HepG2 (cell line): Measurements from ENCODE around the gene ZNF330. TPM values are rescaled to one million over a fixed set of nuclear protein-coding genes. Genes with fewer than 3 reads are reported as not detected.

ENCODE experiments used
- ATAC-seq: fragments of 200-7000 bp; cut with Tn5 transposase; 3 replicates; pipeline ENCODE4 v1.9.1; 2020; ENCODE audit warnings: mild to moderate bottlenecking, moderate library complexity
- BruUV-seq: library from RNA; stranded (reverse); fragments of 400-500 nt; replicated peaks from 2 replicates; lab custom pipeline; 2021; lab: Mats Ljungman, UMichigan
- CTCF ChIA-PET: fragments of 300-600 bp; formaldehyde crosslinking; extraction: SDS; loops from one replicate; lab custom pipeline; 2021; ENCODE audit warnings: low total read pairs, inconsistent platforms, low intra/inter-chr PET ratio; lab: Yijun Ruan, JAX
- POLR2A ChIA-PET: fragments of 350-600 bp; sonication (Branson Sonifier 250); formaldehyde crosslinking; loops from one replicate; lab custom pipeline; 2020; ENCODE audit warnings: antibody characterized with exemption, inconsistent platforms; lab: Yijun Ruan, JAX
- DNase-seq: peaks from one replicate; pipeline ENCODE4 v3.0.0-alpha.2; 2015; ENCODE audit warnings: low spot score
- FAIRE-seq: peaks from 3 replicates; lab custom pipeline; 2011; peaks lifted over from hg19 to GRCh38; lab: Jason Lieb, UNC
- H2AFZ ChIP-seq: one replicate; pipeline ENCODE4 v1.6.1; 2011; ENCODE audit warnings: low read length, inconsistent platforms
- H3K27ac ChIP-seq: fragments of 300-600 bp; 3 replicates; pipeline ENCODE4 v1.8.0; 2011; ENCODE audit warnings: mixed run types, mild to moderate bottlenecking, mixed read lengths, low read length, inconsistent platforms; ENCODE audit not compliant: insufficient read depth; ENCODE audit errors: extremely low read length
- H3K27me3 ChIP-seq, 2 experiments: fragments of 200-600 bp in 1 of 2; 2 replicates in 1 of 2; 3 replicates in 1 of 2; pipeline versions ENCODE4 v1.6.0 to v1.8.0; 2011; ENCODE audit warnings: low read length in 2 of 2, mild to moderate bottlenecking in 2 of 2, moderate library complexity in 2 of 2, inconsistent platforms in 1 of 2; ENCODE audit not compliant: insufficient read depth in 2 of 2, control insufficient read depth in 1 of 2
- H3K36me3 ChIP-seq, 2 experiments: fragments of 200-600 bp in 1 of 2; replicated peaks in 1 of 2; 2 replicates in 1 of 2; 3 replicates in 1 of 2; pipeline versions ENCODE4 v1.5.1 to v1.8.0; 2011; ENCODE audit warnings: low read length in 2 of 2, inconsistent platforms in 1 of 2; ENCODE audit not compliant: insufficient read depth in 2 of 2, control insufficient read depth in 1 of 2
- H3K4me1 ChIP-seq: 2 replicates; pipeline ENCODE4 v1.5.1; 2012; ENCODE audit warnings: low read length, inconsistent platforms; ENCODE audit not compliant: insufficient read depth
- H3K4me2 ChIP-seq: 2 replicates; pipeline ENCODE4 v1.6.0; 2011; ENCODE audit warnings: low read depth, low read length, inconsistent platforms
- H3K4me3 ChIP-seq, 3 experiments: fragments of 200-600 bp in 1 of 3; sonication (generic), shearing (Covaris generic) in 1 of 3; replicated peaks in 1 of 3; 2 replicates each; pipeline ENCODE4 v1.5.1; 2011 to 2016; ENCODE audit warnings: low read length in 3 of 3, inconsistent platforms in 2 of 3, low read depth in 2 of 3, mild to moderate bottlenecking in 2 of 3, control low read depth in 1 of 3, mixed read lengths in 1 of 3; ENCODE audit not compliant: insufficient read depth in 1 of 3
- H3K79me2 ChIP-seq: one replicate; pipeline ENCODE4 v1.6.1; 2011; ENCODE audit warnings: low read length, inconsistent platforms; ENCODE audit not compliant: insufficient read depth
- H3K9ac ChIP-seq: 2 replicates; pipeline ENCODE4 v1.6.0; 2011; ENCODE audit warnings: mild to moderate bottlenecking, low read depth, low read length, inconsistent platforms; ENCODE audit not compliant: insufficient read depth
- H3K9me3 ChIP-seq: 2 replicates; pipeline ENCODE4 v1.5.1; 2012; ENCODE audit warnings: mild to moderate bottlenecking, low read length
- H4K20me1 ChIP-seq: 2 replicates; pipeline ENCODE4 v1.6.0; 2011; ENCODE audit warnings: inconsistent platforms, mild to moderate bottlenecking, low read length, moderate library complexity; ENCODE audit not compliant: insufficient read depth
- AGO2 ChIP-seq: fragments of 200-400 bp; formaldehyde crosslinking; optimal IDR thresholded peaks from 2 replicates; pipeline ENCODE3; 2017; ENCODE audit warnings: mild to moderate bottlenecking, low read depth, low read length, moderate library complexity
- ASH2L ChIP-seq: fragments of 300-600, 200-600 bp; sonication (generic); IDR thresholded peaks from 2 replicates; pipeline ENCODE4 v1.7.0; 2017; ENCODE audit warnings: low read depth, mild to moderate bottlenecking, moderate library complexity, mixed read lengths, low read length; ENCODE audit not compliant: insufficient read length
- MAFF ChIP-seq: IDR thresholded peaks from 2 replicates; pipeline ENCODE4 v1.6.1; 2011; ENCODE audit warnings: low read depth, low read length, improper control_type of control experiment
- MAFK ChIP-seq, 2 experiments: IDR thresholded peaks in 1 of 2; conservative IDR thresholded peaks in 1 of 2; 2 replicates each; pipeline ENCODE4 v1.6.1; 2011; ENCODE audit warnings: improper control_type of control experiment in 2 of 2, low read length in 2 of 2
- NFE2L1 ChIP-seq: sonication (generic); formaldehyde crosslinking; IDR thresholded peaks from 2 replicates; pipeline ENCODE4 v1.4.0; 2020; ENCODE audit warnings: missing genetic modification reagents, mild to moderate bottlenecking, borderline replicate concordance
- TAF15 ChIP-seq: fragments of 200-400 bp; formaldehyde crosslinking; IDR thresholded peaks from one replicate; pipeline ENCODE4 v1.6.1; 2018; ENCODE audit warnings: mild to moderate bottlenecking, low read depth, low read length; ENCODE audit not compliant: poor library complexity, severe bottlenecking
- WGBS: methylation state at CpG from one replicate; pipeline ENCODE4 v1.1.6; 2017; ENCODE audit warnings: low lambda C conversion rate; 5-methylcytosine and 5-hydroxymethylcytosine counted together
- in situ Hi-C: cut with HindIII; loops from 2 replicates; pipeline ENCODE4 v1.10.0; 2017; ENCODE audit warnings: low pct_unique_long_range_greater_than_20kb; ENCODE audit not compliant: extremely low pct_ligation_motif_present
- intact Hi-C: fragments of 100-400 bp; cut with micrococcal nuclease; formaldehyde crosslinking; loops from one replicate; pipeline ENCODE4 v1.10.0; 2022; ENCODE audit not compliant: unreplicated experiment
- polyA plus RNA-seq, 8 experiments: library from polyadenylated mRNA; depleted of rRNA in 3 of 8; stranded (reverse) in 7 of 8; unstranded in 1 of 8; fragments of >200 nt; fragmentation: Illumina TruSeq in 4 of 8; extraction: Trizol in 4 of 8; gene quantifications; 2 replicates each; pipeline versions ENCODE4 v1.2.1 to v1.2.3, GENCODE V29; 2011 to 2016; ENCODE audit warnings: low read depth in 4 of 8, missing spikeins in 1 of 8, mixed read lengths in 1 of 8; ENCODE audit not compliant: insufficient read depth in 1 of 8
- total RNA-seq, 5 experiments: library from RNA; depleted of rRNA; stranded (reverse); fragments of >200 nt; fragmentation: Illumina TruSeq; extraction: Trizol; gene quantifications; 2 replicates each; pipeline ENCODE4 v1.2.3, GENCODE V29; 2016; ENCODE audit warnings: low read depth in 1 of 5

Gene ZNF330
- total and polyA plus RNA-seq, 2 of the 13 experiments (the other 11 are each of a cell fraction or from before 2014, with no cell fraction given), result 23.3 to 43.4 TPM

GRCh38 chr4:141241986-141242385 lies 21.3 kb downstream of the ZNF330 start:
- H2AFZ ChIP-seq, result no peak overlapping the region
- no peak for TF ChIP-seq ASH2L
- no peak for TF ChIP-seq AGO2
- TF ChIP-seq MAFF, result 0 out of 2 replicates have a peak, but pooled peaks have one; percentile 3
- TF ChIP-seq NFE2L1 (CRISPR knock-in tag), result no peak
- peak in 1 of 2 experiments; percentile 26; a peak in 1 of 4 replicates for TF ChIP-seq MAFK (conservative IDR thresholded peaks at IDR 0.05 in 1 of 2, IDR thresholded peaks at IDR 0.05 in 1 of 2; ENCODE audit: low read length in 2 of 2)
- TF ChIP-seq, all 625 proteins: peak for 2
- no TSS peak for BruUV-seq
- H3K27ac ChIP-seq, result no peak overlapping the region
- no peaks in the 10 kb centered on the region for H3K4me1 ChIP-seq
- H3K9me3 ChIP-seq, result no peaks in the 10 kb centered on the region
- no peak for DNase-seq
- CTCF ChIA-PET, result no interaction called here
- no peak overlapping the region for H3K9ac ChIP-seq
- no peak overlapping the region for H3K4me3 ChIP-seq
- POLR2A ChIA-PET, result no interaction called here
- no peaks in the 10 kb centered on the region for H3K79me2 ChIP-seq
- in situ Hi-C loops (no loop called here), intact Hi-C loops (no loop called here)
- FAIRE-seq, result no peak
- no peak for ATAC-seq
- H3K27me3 ChIP-seq, result no peaks in the 10 kb centered on the region
- H4K20me1 ChIP-seq, result no peaks in the 10 kb centered on the region
- no peak overlapping the region for H3K4me2 ChIP-seq
- no peaks in the 10 kb centered on the region for H3K36me3 ChIP-seq
- 0% methylated on average over 1 of the region's 1 CpG for WGBS

DNA sequence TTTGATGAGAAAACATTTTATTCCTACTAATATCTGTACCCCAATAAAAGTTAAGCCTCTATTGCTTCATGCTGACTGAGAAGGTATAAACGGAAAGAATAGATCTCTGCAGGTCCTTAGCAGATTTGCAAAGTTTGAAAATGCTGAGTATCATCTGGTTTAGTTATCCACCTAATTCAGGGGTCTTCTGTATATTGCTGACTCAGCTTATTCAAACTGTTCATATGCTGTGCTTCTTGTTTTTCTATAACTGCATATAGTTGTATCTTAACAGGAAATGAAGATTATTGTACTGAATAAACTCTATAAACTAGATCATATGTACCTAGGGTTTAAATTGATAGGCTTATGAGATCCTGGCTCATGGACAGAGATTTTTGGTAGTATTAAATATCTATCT lies 23.7 kb downstream of the ZNF330 start:
- in situ Hi-C loops, result no loop called here
- Histone ChIP-seq H3K4me1 (no peaks in the 10 kb centered on the region), H3K79me2 (no peaks in the 10 kb centered on the region), H4K20me1 (no peaks in the 10 kb centered on the region), H3K27ac (no peak overlapping the region), H3K9me3 (no peaks in the 10 kb centered on the region), H3K27me3 (no peaks in the 10 kb centered on the region), H3K4me2 (no peak overlapping the region), H3K9ac (no peak overlapping the region), H2AFZ (no peak overlapping the region), H3K4me3 (no peak overlapping the region), H3K36me3 (no peaks in the 10 kb centered on the region)
- ChIA-PET CTCF (no interaction called here), POLR2A (no interaction called here)
- FAIRE-seq, result no peak
- 0% methylated on average over 1 of the region's 1 CpG for WGBS
- BruUV-seq, result no TSS peak
- no peak for DNase-seq
- no peak for ATAC-seq
- TF ChIP-seq TAF15 (no peak), MAFK (conservative IDR thresholded peaks at IDR 0.05 in 1 of 2, IDR thresholded peaks at IDR 0.05 in 1 of 2; ENCODE audit: low read length in 2 of 2) (peak; percentile 98 to 100), MAFF (peak; percentile 99)
- intact Hi-C loops, result no loop called here
